Prostate gland (tissue), 2 donors: ENCODE data around the gene ACTN4. TPM values are rescaled to one million over a fixed set of nuclear protein-coding genes. Genes with fewer than 3 reads are reported as not detected.

Experiments used
- DNase-seq: peaks from one replicate; pipeline ENCODE4 v3.0.0-alpha.2; 2019; ENCODE audit warnings: low spot score
- H3K27ac ChIP-seq, 2 donors: fragments of 200-600 bp; sonication (generic); 2 replicates each; pipeline ENCODE4 v1.5.1; 2017 to 2019
- H3K27me3 ChIP-seq: fragments of 200-600 bp; sonication (generic); replicated peaks from 2 replicates; pipeline ENCODE4 v1.5.1; 2019; ENCODE audit not compliant: insufficient read depth
- H3K36me3 ChIP-seq, 2 donors: fragments of 200-600 bp; sonication (generic); 1 replicate in 1 of 2; 2 replicates in 1 of 2; pipeline versions ENCODE4 v1.5.1 to v1.8.1; 2017 to 2019
- H3K4me1 ChIP-seq: fragments of 200-600 bp; sonication (generic); replicated peaks from 2 replicates; pipeline ENCODE4 v1.5.1; 2019
- H3K4me3 ChIP-seq, 2 donors: fragments of 200-600 bp; sonication (generic); 2 replicates each; pipeline ENCODE4 v1.5.1; 2017 to 2019
- H3K9me3 ChIP-seq: fragments of 200-600 bp; sonication (generic); 2 replicates; pipeline ENCODE4 v1.5.1; 2017
- POLR2A ChIP-seq: fragments of 450-650 bp; IDR thresholded peaks from one replicate; pipeline ENCODE4 v1.6.1; 2016; ENCODE audit warnings: antibody characterized with exemption, mild to moderate bottlenecking
- POLR2AphosphoS5 ChIP-seq: sonication (generic); formaldehyde crosslinking; IDR thresholded peaks from one replicate; pipeline ENCODE4 v1.6.1; 2017; ENCODE audit warnings: antibody characterized with exemption
- WGBS: methylation state at CpG from one replicate; pipeline ENCODE4 v1.1.5; 2018; 5-methylcytosine and 5-hydroxymethylcytosine counted together
- intact Hi-C: fragments of 100-400 bp; cut with DNase I; formaldehyde crosslinking; loops from one replicate; pipeline ENCODE4 v1.14.2; 2022
- total RNA-seq, 2 donors: library from RNA; depleted of rRNA; stranded (reverse); fragments of >200 nt; gene quantifications; one replicate each; pipeline ENCODE4 v1.1.0, GENCODE V29; 2016
- TF ChIP-seq, protein P1 (sequence below), 4 experiments: fragments of 200-600 bp in 2 of 4; fragments of 450-650 bp in 2 of 4; sonication (generic) in 2 of 4; IDR thresholded peaks; 1 replicate in 3 of 4; 2 replicates in 1 of 4; pipeline ENCODE4 v1.5.1; 2016 to 2019; ENCODE audit warnings: antibody characterized with exemption in 4 of 4, mild to moderate bottlenecking in 2 of 4, moderate library complexity in 2 of 4

ACTN4 gene
- total RNA-seq, 2 donors from 2014 or later = 312 to 330 TPM

DNA sequence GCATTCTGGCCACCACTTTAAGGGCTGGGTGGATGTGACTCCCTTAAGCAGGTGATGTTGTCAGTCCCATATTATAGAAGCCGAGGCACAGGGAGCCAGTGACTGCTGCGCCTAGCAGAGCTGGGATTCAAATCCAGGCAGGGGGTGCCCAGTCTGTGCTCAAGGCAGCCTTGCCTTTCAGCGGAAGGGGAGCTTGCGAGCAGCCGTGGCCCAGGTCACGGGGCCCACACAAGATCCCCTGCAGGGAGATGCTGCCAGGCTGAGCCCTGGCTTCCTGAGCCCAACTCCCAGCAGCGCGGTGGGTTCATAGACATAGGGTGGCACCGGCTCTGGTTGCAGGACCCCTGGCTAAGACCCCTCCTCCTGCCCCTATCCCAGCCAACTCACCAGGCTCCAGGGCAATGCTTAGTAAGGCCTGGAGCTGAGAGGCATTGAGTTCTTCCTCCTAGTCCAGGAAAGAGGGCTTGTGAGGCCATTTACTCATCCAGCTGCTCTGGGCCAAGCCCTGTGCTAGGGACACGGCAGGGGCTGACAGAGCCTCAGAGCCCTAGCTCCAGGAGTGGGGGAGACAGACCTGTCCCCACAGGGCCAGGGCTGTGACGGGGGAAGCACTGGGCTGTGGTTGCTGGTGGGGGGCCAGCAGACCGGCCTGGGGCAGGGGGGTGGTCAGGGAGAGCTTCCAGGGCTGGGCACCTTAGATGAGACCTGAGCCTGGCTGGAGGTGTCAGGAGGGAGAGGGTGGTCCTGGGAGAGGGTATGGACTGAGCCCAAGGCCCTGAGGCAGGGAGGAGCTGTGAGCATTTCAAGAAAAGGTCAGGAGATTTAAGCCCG, 87.2 kb downstream of the ACTN4 start:
- no peak for DNase-seq
- no peaks in the 10 kb centered on the region for H3K9me3 ChIP-seq
- no peak overlapping the region for H3K4me3 ChIP-seq
- H3K4me1 ChIP-seq = no peaks in the 10 kb centered on the region
- H3K27me3 ChIP-seq = no peaks in the 10 kb centered on the region
- no peaks in the 10 kb centered on the region for H3K36me3 ChIP-seq
- TF ChIP-seq POLR2A (no peak), POLR2AphosphoS5 (no peak)
- TF ChIP-seq, protein P1, sequence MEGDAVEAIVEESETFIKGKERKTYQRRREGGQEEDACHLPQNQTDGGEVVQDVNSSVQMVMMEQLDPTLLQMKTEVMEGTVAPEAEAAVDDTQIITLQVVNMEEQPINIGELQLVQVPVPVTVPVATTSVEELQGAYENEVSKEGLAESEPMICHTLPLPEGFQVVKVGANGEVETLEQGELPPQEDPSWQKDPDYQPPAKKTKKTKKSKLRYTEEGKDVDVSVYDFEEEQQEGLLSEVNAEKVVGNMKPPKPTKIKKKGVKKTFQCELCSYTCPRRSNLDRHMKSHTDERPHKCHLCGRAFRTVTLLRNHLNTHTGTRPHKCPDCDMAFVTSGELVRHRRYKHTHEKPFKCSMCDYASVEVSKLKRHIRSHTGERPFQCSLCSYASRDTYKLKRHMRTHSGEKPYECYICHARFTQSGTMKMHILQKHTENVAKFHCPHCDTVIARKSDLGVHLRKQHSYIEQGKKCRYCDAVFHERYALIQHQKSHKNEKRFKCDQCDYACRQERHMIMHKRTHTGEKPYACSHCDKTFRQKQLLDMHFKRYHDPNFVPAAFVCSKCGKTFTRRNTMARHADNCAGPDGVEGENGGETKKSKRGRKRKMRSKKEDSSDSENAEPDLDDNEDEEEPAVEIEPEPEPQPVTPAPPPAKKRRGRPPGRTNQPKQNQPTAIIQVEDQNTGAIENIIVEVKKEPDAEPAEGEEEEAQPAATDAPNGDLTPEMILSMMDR (IDR thresholded peaks at IDR 0.05) = no peak
- WGBS = 55% methylated on average over 13 of the region's 13 CpGs
- H3K27ac ChIP-seq = peak overlapping the region; percentile 43 to 57
- intact Hi-C loops = loop anchor here (5.0 to 10.0 kb wide), 2 partner anchors 97 to 200 kb away; partner anchors contain the start of genes MRPS12 and SARS2

DNA sequence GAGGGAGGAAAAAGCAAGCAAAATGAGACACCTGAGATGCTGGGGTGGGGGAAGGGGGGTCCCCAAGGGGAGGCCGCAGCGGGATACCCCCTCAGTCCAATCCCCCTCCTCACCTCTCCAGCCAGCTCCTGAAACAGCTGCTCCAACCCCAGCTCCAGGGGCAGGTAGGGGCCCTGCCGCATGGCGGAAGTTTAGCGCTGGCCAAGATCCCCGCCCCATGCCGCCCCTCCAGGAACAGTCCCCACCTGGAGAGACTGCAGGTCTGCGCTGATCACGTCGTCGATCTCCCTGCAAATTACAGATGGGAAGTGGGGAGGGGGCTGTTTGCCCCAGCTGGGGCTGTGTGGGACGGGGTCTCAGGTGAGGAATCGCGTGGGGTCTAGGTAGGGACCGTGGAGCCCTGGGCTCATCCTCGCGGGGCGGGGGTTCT, 87.8 kb downstream of the ACTN4 start:
- Histone ChIP-seq H3K27me3 (no peaks in the 10 kb centered on the region), H3K4me1 (no peaks in the 10 kb centered on the region), H3K4me3 (no peak overlapping the region), H3K36me3 (no peaks in the 10 kb centered on the region), H3K27ac (peak overlapping the region; percentile 43 to 57), H3K9me3 (no peaks in the 10 kb centered on the region)
- WGBS = 17% methylated on average over 17 of the region's 18 CpGs
- DNase-seq = peak; percentile 22
- intact Hi-C loops = loop anchor here (10.0 kb wide), 1 partner anchor 200 kb away; the partner anchor contains the start of genes MRPS12 and SARS2
- TF ChIP-seq POLR2A (no peak), POLR2AphosphoS5 (no peak)
- TF ChIP-seq, protein P1 (IDR thresholded peaks at IDR 0.05) = no peak

DNA sequence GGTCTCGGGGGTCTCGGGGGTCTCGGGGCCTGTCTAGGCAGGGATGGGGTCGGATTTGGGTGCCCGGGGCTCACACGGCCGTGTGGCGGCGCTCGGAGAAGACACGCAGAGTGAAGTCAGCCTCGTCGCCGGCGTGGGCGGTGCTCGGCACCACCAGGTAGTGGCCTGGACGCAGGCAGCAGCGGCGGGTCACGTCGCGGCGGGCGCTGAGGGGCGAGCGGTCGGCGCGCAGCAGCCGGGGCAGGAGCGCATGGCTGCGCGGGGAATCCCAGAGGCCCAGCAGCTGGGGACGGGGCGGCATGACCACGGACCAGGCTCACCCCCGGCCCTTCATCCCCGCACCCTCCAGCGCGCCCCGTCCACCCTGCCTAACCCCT, 88.6 kb downstream of the ACTN4 start:
- Histone ChIP-seq H3K27me3 (no peaks in the 10 kb centered on the region), H3K4me1 (no peaks in the 10 kb centered on the region), H3K4me3 (peak overlapping the region; percentile 23 to 37), H3K9me3 (no peaks in the 10 kb centered on the region), H3K36me3 (no peaks in the 10 kb centered on the region), H3K27ac (peak overlapping the region; percentile 26 to 59)
- intact Hi-C loops = loop anchor here (10.0 kb wide), 1 partner anchor 199 kb away; the partner anchor contains the start of genes MRPS12 and SARS2
- TF ChIP-seq, protein P1 (IDR thresholded peaks at IDR 0.05) = no peak
- peak; percentile 43 for TF ChIP-seq POLR2A
- DNase-seq = peak; percentile 41
- 1% methylated on average over 22 of the region's 42 CpGs for WGBS

DNA sequence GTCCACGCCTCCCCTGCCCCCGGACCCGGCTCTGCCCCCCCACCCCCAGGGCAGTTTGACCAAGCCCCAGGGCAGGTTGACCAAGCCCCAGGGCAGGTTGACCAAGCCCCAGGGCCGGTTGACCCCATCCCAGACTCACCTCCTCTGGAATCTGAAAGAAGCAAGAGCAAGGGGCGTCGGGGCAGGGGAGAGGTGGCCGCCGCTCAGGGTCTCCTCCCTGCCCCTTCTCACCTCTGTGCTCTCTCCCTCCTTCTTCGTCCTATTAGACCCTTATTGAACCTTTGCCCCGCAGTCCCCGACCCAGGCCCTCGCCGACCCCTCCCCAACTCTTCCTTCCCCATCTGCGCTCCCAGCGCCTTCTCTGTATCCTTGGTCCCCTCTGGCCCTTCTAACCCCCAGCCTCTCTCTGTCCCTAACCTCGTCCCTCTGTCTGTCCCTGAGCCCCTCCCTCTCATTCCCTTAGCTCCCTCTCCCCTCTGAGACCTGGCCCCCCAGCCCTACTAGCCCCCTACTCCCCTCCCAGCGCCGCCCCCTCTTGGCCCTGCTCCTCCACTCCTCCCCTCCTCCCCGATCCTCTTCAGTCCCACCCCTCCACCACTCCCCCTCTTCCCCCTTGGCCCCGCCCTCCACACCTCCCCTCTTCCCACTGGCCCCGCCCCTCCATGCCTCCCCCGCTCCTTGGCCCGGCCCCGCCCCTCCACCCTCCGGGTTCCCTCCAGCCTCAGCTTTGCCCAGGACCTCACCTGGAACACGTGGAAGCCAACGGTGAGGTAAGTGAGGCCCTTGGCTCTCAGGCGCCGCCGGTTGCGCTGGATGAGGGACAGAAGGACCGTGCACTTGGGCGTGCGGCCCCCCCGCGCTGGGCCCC, 89.2 kb downstream of the ACTN4 start:
- TF ChIP-seq POLR2AphosphoS5 (no peak), POLR2A (no peak)
- WGBS = 14% methylated on average over 32 of the region's 36 CpGs

More for the DNA sequence above, 89.2 kb downstream of the ACTN4 start:
- intact Hi-C loops = loop anchor here (10.0 kb wide), 1 partner anchor 198 kb away; the partner anchor contains the start of genes MRPS12 and SARS2
- H3K9me3 ChIP-seq = no peaks in the 10 kb centered on the region
- no peaks in the 10 kb centered on the region for H3K36me3 ChIP-seq
- DNase-seq = peak; percentile 49
- no peaks in the 10 kb centered on the region for H3K4me1 ChIP-seq
- peak overlapping the region; percentile 26 to 59 for H3K27ac ChIP-seq
- H3K4me3 ChIP-seq = peak overlapping the region; percentile 23 to 37
- no peaks in the 10 kb centered on the region for H3K27me3 ChIP-seq
